HL-60 (cell line): ENCODE results near the gene H19.

Source experiments
- DNase-seq, 2 experiments: peaks; one replicate each; pipeline ENCODE4 v3.0.0-alpha.2; 2010 to 2020; ENCODE audit warnings: low read depth in 1 of 2, low spot score in 1 of 2
- H3K27ac ChIP-seq: fragments of 250-450 bp; sonication (Bioruptor Pico); replicated peaks from 2 replicates; pipeline ENCODE4 v1.5.1; 2020; ENCODE audit warnings: mild to moderate bottlenecking, moderate library complexity
- H3K27me3 ChIP-seq: fragments of 250-450 bp; sonication (Bioruptor Pico); 2 replicates; pipeline ENCODE4 v1.5.1; 2021; ENCODE audit warnings: mild to moderate bottlenecking, moderate library complexity; ENCODE audit not compliant: insufficient read depth, poor library complexity, severe bottlenecking
- H3K4me3 ChIP-seq: replicated peaks from 2 replicates; pipeline ENCODE4 v1.5.1; 2011; ENCODE audit warnings: mild to moderate bottlenecking, control low read depth, low read length; ENCODE audit not compliant: insufficient read depth
- CTCF ChIP-seq: IDR thresholded peaks from one replicate; pipeline ENCODE4 v1.5.1; 2011; ENCODE audit warnings: low read length, control low read depth, inconsistent platforms; ENCODE audit not compliant: insufficient read depth
- GABPA ChIP-seq: IDR thresholded peaks from 2 replicates; pipeline ENCODE4 v1.6.1; 2012; ENCODE audit warnings: low read depth
- POLR2AphosphoS5 ChIP-seq: IDR thresholded peaks from 2 replicates; pipeline ENCODE4 v1.6.1; 2012; ENCODE audit warnings: low read depth
- REST ChIP-seq: IDR thresholded peaks from 2 replicates; pipeline ENCODE4 v1.6.1; 2012; ENCODE audit warnings: low read depth; ENCODE audit not compliant: insufficient replicate concordance
- SPI1 ChIP-seq: IDR thresholded peaks from 2 replicates; pipeline ENCODE4 v1.6.1; 2012; ENCODE audit warnings: low read depth, mild to moderate bottlenecking, borderline replicate concordance

Gene H19

GRCh38 chr11:1948389-1948788, 49.3 kb downstream of the H19 start:
- no peak for DNase-seq
- Histone ChIP-seq H3K27ac (no peak overlapping the region), H3K27me3 (no peaks in the 10 kb centered on the region), H3K4me3 (no peak overlapping the region)
- TF ChIP-seq REST (no peak), CTCF (no peak), GABPA (no peak), POLR2AphosphoS5 (no peak), SPI1 (no peak)

- Histone ChIP-seq H3K27me3 (no peaks in the 10 kb centered on the region), H3K4me3 (no peak overlapping the region), H3K27ac (no peak overlapping the region)
- TF ChIP-seq CTCF, result no peak
- TF ChIP-seq SPI1, result no peak
- TF ChIP-seq REST, result no peak
- no peak for TF ChIP-seq GABPA
- TF ChIP-seq POLR2AphosphoS5, result no peak
- no peak for DNase-seq
Observed at GRCh38 chr11:1947592-1948237, 49.9 kb downstream of the H19 start.

- Histone ChIP-seq H3K27ac (no peak within 1 kb of the TSS), H3K27me3 (no peaks in the 10 kb centered on the region), H3K4me3 (no peak within 1 kb of the TSS)
- peak in 1 of 2 experiments; percentile 0 for DNase-seq
- no peak for TF ChIP-seq SPI1
Observed at GRCh38 chr11:1946812-1947484, 50.7 kb downstream of the H19 start, which contains the start of gene MRPL23. Gene MRPL23, plus strand, starts transcription at chr11:1947332. Its CDS starts 31 bp downstream, at chr11:1947363.
